ENCODE data around the gene DOCK2.

Gene DOCK2

GRCh38 chr5:170008376-170008775 is 371.3 kb downstream of the DOCK2 start (continued):
- TF ChIP-seq WT1 (tag by site-specific recombination; IDR thresholded peaks at IDR 0.05) (no peak), ZNF239 (tag by site-specific recombination; IDR thresholded peaks at IDR 0.05) (no peak), ZNF488 (tag by site-specific recombination; IDR thresholded peaks at IDR 0.05) (no peak), ZNF148 (tag by site-specific recombination; IDR thresholded peaks at IDR 0.05; ENCODE audit: borderline replicate concordance) (no peak), RBAK (tag by site-specific recombination; IDR thresholded peaks at IDR 0.05) (no peak), ZBTB10 (tag by site-specific recombination; IDR thresholded peaks at IDR 0.05) (no peak), SALL2 (tag by site-specific recombination; IDR thresholded peaks at IDR 0.05; ENCODE audit: borderline replicate concordance) (no peak)

- H3K4me3 ChIP-seq (ENCODE audit: low read depth, low read length): no peak overlapping the region
- no peaks in the 10 kb centered on the region for H3K9me3 ChIP-seq (ENCODE audit: control insufficient read depth, insufficient read depth, low read depth, low read length)
- ChIA-PET CTCF (interaction anchor here (1.3 kb wide), 1 partner anchor 14 kb away, joined by 3 read pairs; no protein-coding TSS in a partner anchor), POLR2A (no interaction called here)
- no peak for TF ChIP-seq ZNF549 (tag by site-specific recombination; IDR thresholded peaks at IDR 0.05)
- TF ChIP-seq SETDB1 (IDR thresholded peaks at IDR 0.05; ENCODE audit: insufficient read length, low read length): no peak
- no peak for TF ChIP-seq ZFP3 (tag by site-specific recombination; IDR thresholded peaks at IDR 0.05; ENCODE audit: low read depth)
- TF ChIP-seq ZNF596 (tag by site-specific recombination; IDR thresholded peaks at IDR 0.05): no peak
- no peak for TF ChIP-seq ZNF629 (tag by site-specific recombination; IDR thresholded peaks at IDR 0.05)
- 0 out of 2 replicates have a peak, but pooled peaks cover 2% of the 10 kb centered on the region for H3K4me1 ChIP-seq (ENCODE audit: control insufficient read depth, insufficient read depth, low read length)
- no peak overlapping the region for H3K27ac ChIP-seq (ENCODE audit: extremely low read depth, low read depth, low read length)
- H3K36me3 ChIP-seq (ENCODE audit: control insufficient read depth in 2 of 2, insufficient read depth in 1 of 2, low read length in 2 of 2): no peaks in the 10 kb centered on the region
Measured at GRCh38 chr5:170010595-170010994, 373.5 kb downstream of the DOCK2 start.

- no peak for TF ChIP-seq ZNF362 (tag by site-specific recombination; IDR thresholded peaks at IDR 0.05)
- no peak for TF ChIP-seq MEIS1 (CRISPR knock-in tag; IDR thresholded peaks at IDR 0.05; ENCODE audit: borderline replicate concordance)
- no peak for TF ChIP-seq ZNF747 (tag by site-specific recombination; IDR thresholded peaks at IDR 0.05)
- TF ChIP-seq ZNF561 (tag by site-specific recombination; IDR thresholded peaks at IDR 0.05; ENCODE audit: borderline replicate concordance): no peak
- TF ChIP-seq PRDM6 (tag by site-specific recombination; IDR thresholded peaks at IDR 0.05): no peak
- no peak for TF ChIP-seq ZBTB49 (tag by site-specific recombination; IDR thresholded peaks at IDR 0.05; ENCODE audit: low read depth)
- no peaks in the 10 kb centered on the region for H3K4me1 ChIP-seq (ENCODE audit: control insufficient read depth, insufficient read depth, low read length)
- ChIA-PET CTCF (interaction anchor here (0.6 to 1.8 kb wide), 5 partner anchors 13 to 31 kb away, joined by 3 to 6 read pairs (median 3); partner anchors contain the start of gene INSYN2B), POLR2A (no interaction called here)
- no peak overlapping the region for H3K4me3 ChIP-seq (ENCODE audit: low read depth, low read length)
- H3K9me3 ChIP-seq (ENCODE audit: control insufficient read depth, insufficient read depth, low read depth, low read length): no peaks in the 10 kb centered on the region
- H3K27ac ChIP-seq (ENCODE audit: extremely low read depth, low read depth, low read length): no peak overlapping the region
- H3K36me3 ChIP-seq (ENCODE audit: control insufficient read depth in 2 of 2, insufficient read depth in 1 of 2, low read length in 2 of 2): no peaks in the 10 kb centered on the region
Measured at GRCh38 chr5:170011751-170012150, 374.7 kb downstream of the DOCK2 start.

Measured in HEK293 (cell line).